Fibroblast of skin of scalp (primary cell): ENCODE measurements around the gene KRT83.
"Not testable (repeated sequence)": the region's sequence is repeated elsewhere in the genome, so short reads cannot be mapped to it uniquely, and the experiment has no call there.

ENCODE experiments used
- DNase-seq: peaks from one replicate; pipeline ENCODE4 v3.0.0-alpha.2; 2013

KRT83 gene

GRCh38 chr12:52331039-52331438 lies 9.8 kb upstream of the KRT83 start:
- no peak for DNase-seq

DNA sequence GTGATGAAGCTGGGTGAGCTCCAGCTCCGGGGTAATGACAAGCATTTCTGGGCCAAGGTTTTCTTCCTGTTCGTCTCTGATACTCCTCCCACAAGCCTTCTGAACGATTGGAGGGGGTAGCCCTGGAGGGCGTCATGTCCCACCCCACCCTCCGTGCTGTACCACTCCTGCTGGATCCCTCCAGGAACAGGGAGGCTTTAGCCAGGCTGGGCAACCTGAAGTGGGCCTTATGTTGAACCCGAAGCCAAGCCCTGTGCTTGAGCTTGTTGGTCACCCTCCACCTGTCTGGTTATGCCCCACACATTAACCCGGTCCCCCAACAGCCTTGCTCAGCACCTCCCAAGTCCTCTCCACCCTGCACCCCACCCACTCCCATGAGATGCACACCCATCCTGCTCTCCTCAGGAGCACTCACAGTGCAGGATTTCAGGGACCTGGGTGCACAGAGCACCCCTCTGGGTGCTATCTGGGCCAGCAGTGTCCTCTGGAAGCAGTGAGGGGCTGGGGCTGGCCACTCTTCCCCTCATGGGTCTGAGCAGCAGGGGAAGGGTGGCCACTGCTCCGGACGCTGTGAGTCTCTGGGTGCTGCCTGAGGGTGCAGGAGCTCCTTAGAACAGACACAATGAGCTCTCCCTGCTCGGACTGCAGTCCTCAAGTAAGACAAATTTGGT lies 6.8 kb upstream of the KRT83 start:
- DNase-seq, result no peak

DNA sequence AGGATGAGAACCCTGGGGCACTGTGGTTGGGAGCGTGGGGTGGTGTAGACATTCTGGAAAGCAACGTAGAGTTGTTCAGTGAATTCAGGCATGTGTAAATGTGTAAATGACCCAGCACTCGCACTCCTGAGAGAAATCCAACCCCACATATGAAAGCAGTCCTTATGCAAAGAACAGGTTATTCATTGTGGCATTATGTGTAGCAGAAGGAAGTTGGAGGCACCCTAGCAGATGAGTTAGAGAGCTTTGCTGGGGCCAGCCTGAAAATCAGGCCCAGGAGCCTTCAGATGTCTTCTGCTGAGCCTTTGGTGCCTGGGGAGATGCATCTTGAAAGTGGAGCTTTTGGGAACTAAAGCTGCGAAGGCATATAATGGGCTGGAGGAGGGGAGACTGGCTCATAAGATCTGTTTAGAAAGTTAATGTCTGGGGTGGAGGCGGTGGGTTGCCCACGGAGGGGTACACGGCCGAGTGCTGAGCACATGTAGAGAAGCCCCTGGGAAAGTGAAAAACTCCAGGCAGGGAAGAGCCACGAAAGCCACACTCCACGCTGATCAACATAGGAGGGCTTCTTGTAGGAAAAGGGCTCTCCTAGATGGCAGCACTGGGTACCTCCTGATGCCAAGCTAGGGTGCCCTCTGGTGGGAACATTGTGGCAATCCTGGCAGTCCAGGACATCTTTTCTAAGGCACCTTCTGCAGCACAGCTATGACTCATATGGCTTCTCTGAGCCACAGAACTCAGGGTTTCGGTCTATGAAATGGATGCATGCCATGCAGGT lies 6.0 kb upstream of the KRT83 start:
- peak; percentile 92 for DNase-seq

GRCh38 chr12:52324153-52324444 lies 2.9 kb upstream of the KRT83 start:
- no peak for DNase-seq

- DNase-seq, result no peak
These were observed 2.4 kb upstream of the KRT83 start for GRCh38 chr12:52323416-52324152.

- DNase-seq, result no peak
These were observed 1.8 kb upstream of the KRT83 start for GRCh38 chr12:52323001-52323400.

DNA sequence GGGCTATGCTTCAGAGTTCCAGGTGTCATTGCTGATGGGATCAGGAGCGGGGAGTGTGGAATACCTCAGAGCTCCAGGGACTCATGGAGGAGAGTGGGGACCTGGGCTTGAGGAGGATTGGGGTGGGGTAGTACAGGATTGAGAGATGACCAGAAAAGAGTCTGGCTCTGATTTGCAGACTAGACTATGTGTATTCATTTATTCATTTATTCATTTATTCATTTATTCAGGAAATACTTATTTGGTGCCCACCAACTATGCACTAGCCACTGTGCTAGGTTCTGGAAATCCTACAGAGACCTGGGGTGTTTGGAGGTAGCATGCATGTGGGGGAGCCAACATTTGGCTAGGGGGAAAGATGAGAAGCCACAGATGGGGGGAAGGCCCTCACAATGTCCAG lies 871 bp upstream of the KRT83 start:
- no peak for DNase-seq

DNA sequence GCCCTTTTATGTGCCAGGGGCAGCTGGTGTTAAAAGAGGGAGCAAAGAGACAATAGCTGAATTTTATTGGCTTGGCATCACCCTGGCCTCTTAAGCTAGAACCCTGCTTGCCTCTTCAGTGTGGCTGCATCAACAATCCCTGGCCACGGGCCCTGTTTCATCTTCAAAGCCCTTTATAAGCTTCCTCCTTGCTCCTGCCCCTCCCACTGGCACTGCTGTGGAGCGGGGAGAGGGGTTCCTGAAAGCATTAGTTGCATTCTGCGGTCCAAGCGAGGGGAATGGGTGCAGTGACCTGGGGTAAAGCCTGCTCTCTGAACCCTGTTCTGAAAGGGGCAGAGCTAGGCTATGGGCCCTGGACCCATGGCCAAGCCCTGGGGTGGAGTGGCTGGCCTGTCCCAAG lies 220 bp upstream of the KRT83 start:
- DNase-seq, result no peak

DNA sequence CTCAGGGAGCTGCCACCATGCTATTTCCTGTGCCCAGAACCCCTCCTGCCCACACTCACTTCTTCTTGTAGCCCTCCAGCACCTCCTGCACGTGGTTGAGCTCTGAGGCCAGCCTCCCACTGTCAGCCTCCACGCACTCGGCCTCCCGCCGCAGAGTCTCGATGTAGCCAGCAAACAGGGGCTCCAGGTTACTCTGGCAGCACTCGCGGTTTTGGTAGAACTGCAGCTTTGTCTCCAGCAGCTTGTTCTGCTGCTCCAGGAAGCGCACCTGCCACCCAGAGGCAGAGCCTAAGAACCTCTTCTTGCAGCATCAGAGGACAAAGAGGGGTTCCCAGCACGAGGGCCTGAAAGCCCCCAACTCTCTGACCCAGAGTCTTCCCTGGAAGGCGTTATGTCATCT lies 2.1 kb downstream of the KRT83 start:
- no peak for DNase-seq

- DNase-seq, result no peak
These were observed 2.8 kb downstream of the KRT83 start for GRCh38 chr12:52318241-52318990.

- DNase-seq, result no peak
These were observed 3.6 kb downstream of the KRT83 start for GRCh38 chr12:52317468-52318052.

- DNase-seq, result no peak
These were observed 4.5 kb downstream of the KRT83 start for GRCh38 chr12:52316701-52317100.

DNA sequence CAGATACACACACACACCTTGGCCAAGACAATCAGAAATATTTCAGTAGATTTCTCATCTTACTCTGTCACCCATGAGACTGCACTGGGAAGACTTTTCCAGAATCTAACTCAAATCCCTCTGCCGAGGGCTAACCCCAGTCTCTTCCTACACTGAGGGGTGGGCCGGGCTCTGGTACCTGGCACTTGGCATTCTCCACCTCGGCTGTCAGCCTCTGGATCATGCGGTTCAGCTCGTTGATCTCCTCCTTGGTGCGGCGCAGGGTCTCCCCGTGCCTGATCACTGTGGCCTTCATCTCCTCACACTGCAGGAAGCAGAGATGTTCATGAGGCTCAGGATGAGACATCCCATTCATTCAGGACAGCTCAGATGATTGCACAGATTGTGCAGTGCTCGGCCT lies 4.9 kb downstream of the KRT83 start:
- no peak for DNase-seq

DNA sequence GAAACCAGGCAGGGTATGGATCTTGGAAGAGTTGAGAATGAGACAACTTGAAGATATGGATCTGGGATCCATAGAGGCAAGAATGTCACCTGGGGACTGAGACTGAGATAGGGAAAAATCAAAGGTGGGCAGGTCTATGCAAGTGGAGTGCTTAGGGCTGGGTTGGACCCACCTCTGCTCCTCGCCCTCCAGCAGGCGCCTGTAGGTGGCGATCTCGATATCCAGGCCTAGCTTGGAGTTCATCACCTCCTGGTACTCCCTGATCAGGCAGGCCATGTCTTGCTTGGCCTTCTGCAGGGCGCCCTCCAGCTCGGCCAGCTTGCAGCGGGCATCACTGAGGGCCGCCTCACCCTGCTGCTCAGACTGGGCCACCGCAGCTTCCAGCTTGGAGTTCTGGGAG lies 5.5 kb downstream of the KRT83 start:
- not testable (repeated sequence) for DNase-seq

DNA sequence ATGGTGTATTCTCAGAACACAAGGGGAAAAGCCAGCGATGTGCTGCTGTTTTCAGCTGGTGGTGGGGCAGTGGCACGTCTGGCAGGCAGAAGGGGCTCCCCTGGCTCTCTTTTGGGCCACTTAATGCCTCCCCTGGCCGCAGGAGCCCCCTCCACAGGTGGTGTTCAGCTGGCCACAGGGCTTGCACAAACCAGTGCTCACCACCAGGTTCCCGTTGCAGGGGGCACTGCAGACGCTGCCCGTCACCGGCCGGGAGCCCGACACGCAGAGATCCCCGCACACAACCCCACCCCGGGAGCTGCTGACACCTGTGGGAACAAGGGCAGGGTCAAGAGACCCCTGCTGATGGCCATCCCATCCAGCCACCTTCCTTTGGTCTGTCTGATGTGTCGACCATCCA lies 6.7 kb downstream of the KRT83 start:
- DNase-seq, result no peak

GRCh38 chr12:52313926-52314325 lies 7.3 kb downstream of the KRT83 start:
- DNase-seq, result no peak

DNA sequence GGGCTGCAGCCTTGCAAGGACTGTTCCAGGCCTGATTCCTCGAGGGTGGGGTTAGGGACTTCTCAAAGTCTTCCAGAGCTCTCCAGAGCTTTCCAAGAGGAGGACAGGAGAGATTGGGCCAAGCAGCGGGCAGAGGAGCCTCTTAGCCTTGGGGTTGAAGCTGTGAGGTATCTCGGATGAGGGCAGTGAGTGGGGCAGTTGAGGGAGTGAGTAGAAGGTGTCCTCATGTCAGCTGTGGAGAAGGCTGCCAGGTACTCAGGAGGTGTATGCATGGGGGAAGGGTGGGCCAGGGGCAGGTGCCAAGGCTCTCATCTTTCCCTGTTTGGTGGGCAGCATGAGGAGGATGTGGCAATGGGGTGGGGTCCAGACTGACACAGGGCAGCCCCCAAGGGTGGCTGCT lies 7.7 kb downstream of the KRT83 start:
- no peak for DNase-seq

- DNase-seq, result no peak
These were observed 9.1 kb downstream of the KRT83 start for GRCh38 chr12:52312086-52312485.

- DNase-seq, result no peak
These were observed 9.9 kb downstream of the KRT83 start for GRCh38 chr12:52311285-52311648.

GRCh38 chr12:52310622-52311284 lies 10.4 kb downstream of the KRT83 start:
- no peak for DNase-seq

GRCh38 chr12:52308806-52309425 lies 12.3 kb downstream of the KRT83 start:
- DNase-seq, result no peak
